MM.1S (cell line): Measurements from ENCODE around the gene DDI2.

Source experiments
- DNase-seq: peaks from one replicate; pipeline ENCODE4 v3.0.0-alpha.2; 2015
- H2AFZ ChIP-seq: fragments of 300-600 bp; sonication (generic); 2 replicates; pipeline ENCODE4 v1.6.0; 2016; ENCODE audit warnings: antibody characterized with exemption, low read length
- H3F3A ChIP-seq: fragments of 300-600 bp; sonication (generic); 2 replicates; pipeline ENCODE4 v1.6.1; 2016; ENCODE audit warnings: mild to moderate bottlenecking, antibody characterized with exemption, low read length, moderate library complexity, mixed read lengths; ENCODE audit not compliant: insufficient read depth
- H3K27ac ChIP-seq: fragments of 300-600 bp; sonication (generic); 2 replicates; pipeline ENCODE4 v1.5.1; 2016; ENCODE audit warnings: mild to moderate bottlenecking, low read length
- H3K27me3 ChIP-seq: fragments of 300-600 bp; sonication (generic); replicated peaks from 2 replicates; pipeline ENCODE4 v1.6.0; 2016; ENCODE audit warnings: low read length; ENCODE audit not compliant: insufficient read depth
- H3K36me3 ChIP-seq: fragments of 300-600 bp; sonication (generic); replicated peaks from 2 replicates; pipeline ENCODE4 v1.6.1; 2016; ENCODE audit warnings: mild to moderate bottlenecking, low read length, mixed read lengths; ENCODE audit not compliant: insufficient read depth
- H3K4me1 ChIP-seq: fragments of 300-600 bp; sonication (generic); 2 replicates; pipeline ENCODE4 v1.6.1; 2016; ENCODE audit warnings: low read length, mixed read lengths
- H3K4me2 ChIP-seq: fragments of 300-600 bp; sonication (generic); 2 replicates; pipeline ENCODE4 v1.6.0; 2016; ENCODE audit warnings: low read depth, low read length
- H3K4me3 ChIP-seq: fragments of 300-600 bp; sonication (generic); 2 replicates; pipeline ENCODE4 v1.5.1; 2016; ENCODE audit warnings: low read length, mixed read lengths
- H3K79me2 ChIP-seq: fragments of 300-600 bp; sonication (generic); 2 replicates; pipeline ENCODE4 v1.6.1; 2016; ENCODE audit warnings: mixed run types, low read length, mixed read lengths
- H3K9ac ChIP-seq: fragments of 300-600 bp; sonication (generic); 2 replicates; pipeline ENCODE4 v1.6.1; 2016; ENCODE audit warnings: low read length, mixed read lengths
- H3K9me2 ChIP-seq: fragments of 300-600 bp; sonication (generic); replicated peaks from 2 replicates; pipeline ENCODE4 v1.6.1; 2016; ENCODE audit warnings: mild to moderate bottlenecking, low read length, mixed read lengths; ENCODE audit not compliant: insufficient read depth
- H3K9me3 ChIP-seq: fragments of 300-600 bp; sonication (generic); replicated peaks from 2 replicates; pipeline ENCODE4 v1.6.1; 2016; ENCODE audit warnings: mild to moderate bottlenecking, low read length, mixed read lengths; ENCODE audit not compliant: insufficient read depth
- H4K20me1 ChIP-seq: fragments of 300-600 bp; sonication (generic); 2 replicates; pipeline ENCODE4 v1.6.1; 2016; ENCODE audit warnings: mild to moderate bottlenecking, low read length, moderate library complexity, mixed read lengths; ENCODE audit not compliant: insufficient read depth
- CTCF ChIP-seq: fragments of 300-600 bp; sonication (generic); IDR thresholded peaks from 2 replicates; pipeline ENCODE4 v1.5.1; 2016; ENCODE audit warnings: antibody characterized with exemption, low read length, mixed read lengths
- EZH2 ChIP-seq: fragments of 300-600 bp; sonication (generic); optimal IDR thresholded peaks from 2 replicates; pipeline ENCODE3; 2017; ENCODE audit warnings: low read depth, mild to moderate bottlenecking, antibody characterized with exemption, low read length, mixed read lengths
- EZH2phosphoT487 ChIP-seq: fragments of 300-600 bp; sonication (generic); IDR thresholded peaks from 2 replicates; pipeline ENCODE4 v1.6.1; 2018; ENCODE audit warnings: antibody characterized with exemption, low read length

DDI2 gene

GRCh38 chr1:15633756-15634420 lies 16.6 kb downstream of the DDI2 start:
- no peaks in the 10 kb centered on the region for H4K20me1 ChIP-seq
- no peak overlapping the region for H3K27ac ChIP-seq
- peaks cover 54% of the 10 kb centered on the region for H3K79me2 ChIP-seq
- H3F3A ChIP-seq: no peaks in the 10 kb centered on the region
- no peak overlapping the region for H3K9ac ChIP-seq
- peaks cover 4% of the 10 kb centered on the region; the same call in 1 of the 2 replicates for H3K4me1 ChIP-seq
- no peaks in the 10 kb centered on the region for H3K9me2 ChIP-seq
- H3K9me3 ChIP-seq: no peaks in the 10 kb centered on the region
- TF ChIP-seq CTCF (no peak), EZH2 (no peak), EZH2phosphoT487 (no peak)
- peaks cover 15% of the 10 kb centered on the region; the same call in 1 of the 2 replicates for H3K36me3 ChIP-seq
- H3K4me3 ChIP-seq: no peak overlapping the region
- no peak overlapping the region for H2AFZ ChIP-seq
- DNase-seq: no peak
- no peaks in the 10 kb centered on the region for H3K27me3 ChIP-seq
- no peak overlapping the region for H3K4me2 ChIP-seq

GRCh38 chr1:15636436-15636835 lies 19.2 kb downstream of the DDI2 start:
- no peak overlapping the region for H3K4me2 ChIP-seq
- no peak for DNase-seq
- no peaks in the 10 kb centered on the region for H4K20me1 ChIP-seq
- no peaks in the 10 kb centered on the region for H3K27me3 ChIP-seq
- H3K27ac ChIP-seq: no peak overlapping the region
- H3K9me2 ChIP-seq: no peaks in the 10 kb centered on the region
- no peaks in the 10 kb centered on the region for H3K9me3 ChIP-seq
- peaks cover 15% of the 10 kb centered on the region; the same call in 1 of the 2 replicates for H3K36me3 ChIP-seq
- TF ChIP-seq EZH2 (no peak), CTCF (no peak), EZH2phosphoT487 (no peak)
- H3K9ac ChIP-seq: no peak overlapping the region
- H3K4me1 ChIP-seq: peaks cover 4% of the 10 kb centered on the region; the same call in 1 of the 2 replicates
- H3F3A ChIP-seq: no peaks in the 10 kb centered on the region
- H3K79me2 ChIP-seq: peaks cover 34% of the 10 kb centered on the region
- no peak overlapping the region for H3K4me3 ChIP-seq
- H2AFZ ChIP-seq: no peak overlapping the region

GRCh38 chr1:15637826-15638225 lies 20.6 kb downstream of the DDI2 start:
- H3K4me2 ChIP-seq: no peak overlapping the region
- H3K9me2 ChIP-seq: no peaks in the 10 kb centered on the region
- H3K36me3 ChIP-seq: peaks cover 15% of the 10 kb centered on the region; the same call in 1 of the 2 replicates
- H3K9me3 ChIP-seq: no peaks in the 10 kb centered on the region
- DNase-seq: no peak
- no peak overlapping the region for H3K4me3 ChIP-seq
- no peak for TF ChIP-seq EZH2phosphoT487
- H3K27ac ChIP-seq: no peak overlapping the region
- no peak overlapping the region for H2AFZ ChIP-seq
- no peaks in the 10 kb centered on the region for H4K20me1 ChIP-seq
- H3K79me2 ChIP-seq: peaks cover 30% of the 10 kb centered on the region
- H3F3A ChIP-seq: no peaks in the 10 kb centered on the region
- H3K9ac ChIP-seq: no peak overlapping the region
- no peaks in the 10 kb centered on the region for H3K27me3 ChIP-seq
- H3K4me1 ChIP-seq: no peaks in the 10 kb centered on the region

- Histone ChIP-seq H3K4me1 (no peaks in the 10 kb centered on the region), H3K27ac (no peak overlapping the region), H2AFZ (no peak overlapping the region), H3F3A (no peaks in the 10 kb centered on the region), H3K36me3 (peaks cover 9% of the 10 kb centered on the region; the same call in 1 of the 2 replicates), H3K4me3 (no peak overlapping the region), H3K9me2 (no peaks in the 10 kb centered on the region), H3K4me2 (no peak overlapping the region), H3K27me3 (no peaks in the 10 kb centered on the region), H3K79me2 (peaks cover 26% of the 10 kb centered on the region), H3K9me3 (no peaks in the 10 kb centered on the region), H3K9ac (no peak overlapping the region), H4K20me1 (no peaks in the 10 kb centered on the region)
- TF ChIP-seq EZH2 (no peak), EZH2phosphoT487 (no peak), CTCF (no peak)
- DNase-seq: no peak
Observed at GRCh38 chr1:15639262-15639661, 22.0 kb downstream of the DDI2 start.
